ENCODE data around the gene ADAD1.

The ADAD1 gene

GRCh38 chr4:122456231-122457116, 77.7 kb downstream of the ADAD1 start, which contains the start of gene IL2:
Gene IL2 (minus strand): TSS chr4:122456725. CDS start chr4:122456440, 285 bp downstream.
- no peak for DNase-seq (ENCODE audit: low spot score)

- peak; percentile 84 for DNase-seq (ENCODE audit: low spot score)
These were observed 79.8 kb downstream of the ADAD1 start for GRCh38 chr4:122458625-122459024.

- no peak for DNase-seq (ENCODE audit: low spot score)
These were observed 90.6 kb downstream of the ADAD1 start for GRCh38 chr4:122469457-122469856.

- DNase-seq (ENCODE audit: low spot score): no peak
These were observed 96.4 kb downstream of the ADAD1 start for GRCh38 chr4:122475233-122475632.

- DNase-seq (ENCODE audit: low spot score): peak; percentile 78
These were observed 97.3 kb downstream of the ADAD1 start for GRCh38 chr4:122476126-122476525.

GRCh38 chr4:122476745-122477144, 97.9 kb downstream of the ADAD1 start:
- DNase-seq (ENCODE audit: low spot score): no peak

Data from kidney tubule cell (primary cell).